IPS-NIHi7 (cell line): ENCODE results near the gene UBAP2L.
"Not testable (repeated sequence)": the region's sequence is repeated elsewhere in the genome, so short reads cannot be mapped to it uniquely, and the experiment has no call there.

ENCODE experiments used
- DNase-seq: peaks from one replicate; pipeline ENCODE4 v3.0.0; 2012; ENCODE audit warnings: mixed read lengths; ENCODE audit errors: extremely low spot score

UBAP2L gene

DNA sequence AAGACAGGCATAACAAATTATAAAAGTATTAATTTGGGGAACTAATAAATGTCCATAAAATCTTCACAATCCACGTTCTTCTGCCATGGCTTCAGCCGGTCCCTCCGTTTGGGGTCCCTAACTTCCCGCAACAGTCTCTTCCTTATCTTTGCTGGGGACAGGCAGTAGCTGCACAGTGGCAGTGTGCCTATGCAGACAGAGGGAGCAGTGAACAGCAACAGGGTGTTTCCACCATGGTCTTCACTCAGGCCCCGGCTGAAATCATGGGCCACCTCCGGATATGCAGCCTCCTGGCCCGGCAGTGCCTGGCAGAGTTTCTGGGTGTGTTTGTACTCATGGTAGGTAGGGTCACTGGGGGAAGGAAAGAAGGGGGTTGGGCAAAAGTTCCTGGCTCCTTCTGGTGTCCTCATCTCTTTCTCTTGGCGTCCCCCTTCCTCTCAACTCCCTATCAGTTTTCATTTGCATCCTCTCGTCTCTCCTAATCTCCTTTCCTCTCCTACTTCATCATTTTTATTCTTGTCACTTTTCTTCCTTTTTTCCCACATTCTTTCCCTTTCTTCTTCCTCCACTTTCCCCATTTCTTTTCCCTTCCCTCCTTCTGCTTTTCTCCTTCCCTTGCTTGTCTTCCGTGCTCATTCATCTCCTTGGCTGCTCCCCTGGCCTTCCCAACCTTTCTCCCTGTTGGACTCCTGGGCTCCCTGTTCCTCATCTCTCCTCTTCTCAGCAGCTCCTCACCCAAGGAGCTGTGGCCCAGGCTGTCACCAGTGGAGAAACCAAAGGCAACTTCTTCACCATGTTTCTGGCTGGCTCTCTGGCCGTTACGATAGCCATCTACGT is 91.7 kb downstream of the UBAP2L start:
- not testable (repeated sequence) for DNase-seq

DNA sequence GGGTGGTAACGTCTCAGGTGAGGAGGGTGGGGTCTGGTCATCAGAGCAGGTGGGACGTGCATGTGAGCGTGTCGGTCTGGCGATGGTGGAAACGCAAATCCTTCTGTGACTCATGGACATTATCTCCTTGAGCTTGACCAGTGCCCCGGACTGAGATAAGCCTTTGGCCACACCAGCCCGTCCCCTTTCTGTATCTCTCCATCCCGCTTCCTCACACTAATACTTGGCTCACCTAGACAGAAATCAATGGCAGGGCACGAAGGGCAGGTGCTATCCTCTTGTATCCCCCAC is 92.3 kb downstream of the UBAP2L start:
- DNase-seq = no peak

DNA sequence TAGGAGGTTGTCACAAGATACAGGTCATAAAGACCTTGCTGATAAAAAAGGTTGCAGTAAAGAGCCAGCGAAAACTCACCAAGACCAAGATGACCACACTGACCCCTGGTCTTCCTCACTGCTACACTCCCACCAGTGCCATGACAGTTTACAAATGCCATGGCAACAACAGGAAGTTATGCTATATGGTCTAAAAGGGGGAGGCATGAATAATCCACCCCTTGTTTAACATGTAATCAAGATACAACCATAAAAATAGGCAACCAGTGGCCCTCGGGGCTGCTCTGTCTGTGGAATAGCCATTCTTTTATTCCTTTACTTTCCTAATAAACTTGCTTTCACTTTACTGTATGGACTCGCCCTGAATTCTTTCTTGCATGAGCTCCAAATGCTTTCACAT is 93.5 kb downstream of the UBAP2L start:
- DNase-seq = not testable (repeated sequence)

DNA sequence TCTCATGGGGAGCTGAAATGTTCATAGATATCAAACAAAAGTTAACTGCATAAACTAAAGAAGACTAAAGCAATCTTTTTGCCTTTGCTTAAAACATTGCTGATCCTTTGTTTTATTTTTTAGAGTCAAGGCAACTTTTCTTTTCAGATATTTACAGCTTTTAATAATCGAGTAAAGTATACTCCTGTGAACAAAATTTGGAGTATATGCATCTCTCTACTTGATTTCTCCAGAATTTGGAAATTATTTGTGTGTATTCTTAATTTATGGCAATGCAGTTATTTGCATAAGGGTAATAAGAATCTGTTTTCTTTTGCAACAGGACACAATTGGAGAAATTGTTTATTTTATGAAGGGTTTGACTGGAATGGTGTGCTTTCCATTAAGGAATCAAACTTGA is 95.9 kb downstream of the UBAP2L start:
- DNase-seq = no peak

DNA sequence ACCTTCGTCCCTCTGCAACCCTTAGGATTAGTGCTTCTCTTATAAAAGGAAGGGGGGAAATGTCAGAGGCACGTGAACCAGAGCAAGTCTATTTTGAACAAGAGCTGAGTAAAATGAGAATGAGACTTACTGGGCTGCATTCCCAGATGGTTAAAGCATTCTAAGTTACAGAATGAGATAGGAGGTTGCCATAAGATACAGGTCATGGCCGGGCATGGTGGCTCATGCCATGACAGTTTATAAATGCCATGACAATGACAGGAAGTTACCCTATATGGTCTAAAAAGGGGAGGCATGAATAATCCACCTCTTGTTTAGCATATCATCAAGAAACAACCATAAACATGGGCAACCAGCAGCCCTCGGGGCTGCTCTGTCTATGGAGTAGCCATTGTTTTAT is 97.6 kb downstream of the UBAP2L start:
- no peak for DNase-seq
